C4-2B (cell line): ENCODE data around the gene NUP43.

ENCODE experiments used
- H3K27ac ChIP-seq: fragments of 450-650 bp; 2 replicates; pipeline ENCODE4 v1.5.1; 2017
- ZFX ChIP-seq: fragments of 450-650 bp; IDR thresholded peaks from 2 replicates; pipeline ENCODE4 v1.6.1; 2017
- TF ChIP-seq, protein P1 (sequence below): fragments of 450-650 bp; conservative IDR thresholded peaks from 2 replicates; pipeline ENCODE4 v1.5.1; 2017; ENCODE audit warnings: mild to moderate bottlenecking

The NUP43 gene

DNA sequence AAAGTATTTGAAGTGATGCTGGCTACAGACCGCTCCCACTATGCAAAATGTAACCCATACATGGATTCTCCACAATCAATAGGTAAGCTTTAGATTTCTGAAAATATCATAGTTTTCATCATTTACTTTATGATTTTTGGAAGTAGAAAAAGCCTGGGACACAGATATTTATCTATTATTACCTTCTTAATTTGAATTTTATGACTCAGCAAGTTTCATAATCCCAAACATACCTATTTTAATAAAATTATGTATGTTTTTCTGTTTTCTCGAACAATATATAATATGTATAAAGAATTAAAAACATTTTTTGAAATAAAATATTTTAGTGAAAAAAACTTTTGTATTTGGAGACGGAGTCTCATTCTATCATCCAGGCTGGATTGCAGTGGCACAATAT lies 24.9 kb upstream of the NUP43 start:
- H3K27ac ChIP-seq, result no peak overlapping the region
- TF ChIP-seq, protein P1, sequence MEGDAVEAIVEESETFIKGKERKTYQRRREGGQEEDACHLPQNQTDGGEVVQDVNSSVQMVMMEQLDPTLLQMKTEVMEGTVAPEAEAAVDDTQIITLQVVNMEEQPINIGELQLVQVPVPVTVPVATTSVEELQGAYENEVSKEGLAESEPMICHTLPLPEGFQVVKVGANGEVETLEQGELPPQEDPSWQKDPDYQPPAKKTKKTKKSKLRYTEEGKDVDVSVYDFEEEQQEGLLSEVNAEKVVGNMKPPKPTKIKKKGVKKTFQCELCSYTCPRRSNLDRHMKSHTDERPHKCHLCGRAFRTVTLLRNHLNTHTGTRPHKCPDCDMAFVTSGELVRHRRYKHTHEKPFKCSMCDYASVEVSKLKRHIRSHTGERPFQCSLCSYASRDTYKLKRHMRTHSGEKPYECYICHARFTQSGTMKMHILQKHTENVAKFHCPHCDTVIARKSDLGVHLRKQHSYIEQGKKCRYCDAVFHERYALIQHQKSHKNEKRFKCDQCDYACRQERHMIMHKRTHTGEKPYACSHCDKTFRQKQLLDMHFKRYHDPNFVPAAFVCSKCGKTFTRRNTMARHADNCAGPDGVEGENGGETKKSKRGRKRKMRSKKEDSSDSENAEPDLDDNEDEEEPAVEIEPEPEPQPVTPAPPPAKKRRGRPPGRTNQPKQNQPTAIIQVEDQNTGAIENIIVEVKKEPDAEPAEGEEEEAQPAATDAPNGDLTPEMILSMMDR, result no peak
- TF ChIP-seq ZFX, result no peak

DNA sequence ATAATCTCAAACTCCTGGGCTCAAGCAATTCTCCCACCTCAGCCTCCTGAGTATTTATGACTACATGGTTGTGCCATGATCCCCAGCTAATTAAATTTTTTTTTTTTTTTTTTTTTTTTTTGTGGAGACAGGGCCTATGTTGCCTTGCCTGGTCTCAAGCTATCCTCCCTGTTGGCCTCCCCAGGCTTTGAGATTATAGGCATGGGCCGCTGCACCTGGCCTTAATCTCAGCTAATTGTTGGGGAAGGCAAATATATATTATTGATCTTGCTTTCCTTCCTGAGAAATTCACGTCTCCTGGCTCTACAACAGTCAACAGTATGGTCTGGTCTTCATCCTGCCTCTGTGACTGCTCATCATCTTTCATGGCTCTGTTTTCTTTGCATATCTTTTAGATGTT lies 23.3 kb upstream of the NUP43 start:
- TF ChIP-seq, protein P1, result no peak
- no peak for TF ChIP-seq ZFX
- H3K27ac ChIP-seq, result no peak overlapping the region

DNA sequence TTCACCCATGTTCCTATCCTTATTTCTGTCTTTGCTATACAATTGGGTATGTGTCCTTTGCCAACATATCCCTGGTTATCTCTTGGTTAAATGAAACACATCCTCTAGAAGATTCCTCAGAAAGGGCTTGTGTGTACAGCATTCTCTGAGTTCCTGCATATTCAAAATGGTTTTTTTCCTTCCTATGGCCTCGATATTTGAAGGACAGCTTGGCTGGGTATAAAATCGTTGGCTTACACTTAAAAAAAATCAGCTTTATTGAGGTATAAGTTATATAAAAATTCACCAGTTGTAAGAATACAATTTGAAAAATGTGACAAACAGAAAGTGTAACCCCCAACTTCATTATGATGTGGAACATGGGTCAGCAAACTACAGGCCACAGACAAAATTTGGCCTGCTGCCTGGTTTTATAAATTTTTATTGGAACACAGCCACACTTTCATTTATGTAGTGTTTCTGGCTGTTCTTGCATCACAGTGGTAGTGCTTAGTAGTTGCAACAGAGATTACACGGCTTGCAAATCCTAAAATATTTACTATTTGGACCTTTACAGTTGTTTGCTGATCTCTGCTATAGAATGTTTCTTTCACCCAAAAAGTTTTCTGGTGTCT lies 19.9 kb upstream of the NUP43 start:
- TF ChIP-seq, protein P1, result no peak
- TF ChIP-seq ZFX, result no peak
- no peak overlapping the region for H3K27ac ChIP-seq

- TF ChIP-seq, protein P1, result no peak
- no peak for TF ChIP-seq ZFX
- H3K27ac ChIP-seq, result no peak overlapping the region
Measured at GRCh38 chr6:149763866-149764265, 17.5 kb upstream of the NUP43 start.

DNA sequence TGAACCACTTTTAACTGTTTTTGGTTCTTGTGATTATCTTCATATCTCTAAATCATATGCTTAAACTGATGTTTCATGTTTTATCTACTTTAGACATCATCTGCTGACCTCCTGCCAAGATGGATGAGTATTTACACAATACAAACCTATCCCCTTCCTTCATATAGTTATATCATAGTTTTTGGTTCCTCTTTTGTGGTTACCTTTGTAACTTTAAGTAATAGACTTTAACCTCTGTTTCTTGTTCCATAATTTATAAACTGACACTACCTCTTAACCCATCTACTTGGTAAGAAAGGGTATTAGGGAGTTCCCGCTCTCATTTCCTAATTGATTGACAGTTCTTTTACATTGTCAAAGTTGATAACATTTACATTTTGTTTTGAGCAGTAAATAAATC lies 15.1 kb upstream of the NUP43 start:
- TF ChIP-seq, protein P1, result no peak
- TF ChIP-seq ZFX, result no peak
- no peak overlapping the region for H3K27ac ChIP-seq

DNA sequence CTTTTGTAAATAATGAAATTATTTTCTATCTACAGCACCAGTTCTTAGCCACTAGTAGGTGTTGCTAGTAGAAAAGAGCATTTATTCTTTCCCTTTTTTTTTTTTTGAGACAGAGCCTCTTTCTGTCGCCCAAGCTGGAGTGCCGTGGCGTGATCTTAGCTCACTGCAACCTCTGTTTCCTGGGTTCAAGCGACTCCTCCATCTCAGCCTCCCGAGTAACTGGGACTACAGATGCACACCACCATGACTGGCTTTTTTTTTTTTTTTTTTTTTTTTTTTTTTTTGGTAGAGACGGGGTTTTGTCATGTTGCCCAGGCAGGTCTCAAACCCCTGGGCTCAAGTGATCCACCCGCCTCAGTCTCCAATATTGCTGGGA lies 9.9 kb upstream of the NUP43 start:
- H3K27ac ChIP-seq, result no peak overlapping the region
- TF ChIP-seq, protein P1, result no peak
- no peak for TF ChIP-seq ZFX

GRCh38 chr6:149755300-149756260 lies 9.3 kb upstream of the NUP43 start:
- TF ChIP-seq, protein P1, result no peak
- TF ChIP-seq ZFX, result no peak
- H3K27ac ChIP-seq, result no peak overlapping the region
